MM.1S (cell line): ENCODE measurements around the gene NET1.

Experiments
- CTCF ChIP-seq: fragments of 300-600 bp; sonication (generic); IDR thresholded peaks from 2 replicates; pipeline ENCODE4 v1.5.1; 2016; ENCODE audit warnings: antibody characterized with exemption, low read length, mixed read lengths
- EZH2 ChIP-seq: fragments of 300-600 bp; sonication (generic); optimal IDR thresholded peaks from 2 replicates; pipeline ENCODE3; 2017; ENCODE audit warnings: low read depth, mild to moderate bottlenecking, antibody characterized with exemption, low read length, mixed read lengths
- EZH2phosphoT487 ChIP-seq: fragments of 300-600 bp; sonication (generic); IDR thresholded peaks from 2 replicates; pipeline ENCODE4 v1.6.1; 2018; ENCODE audit warnings: antibody characterized with exemption, low read length

GRCh38 chr10:5404208-5405041 lies 7.9 kb upstream of the NET1 start, which contains the start of gene TUBAL3:
- no peak for TF ChIP-seq CTCF
- no peak for TF ChIP-seq EZH2phosphoT487
- no peak for TF ChIP-seq EZH2
